ENCODE results near the gene GALR2.

DNA sequence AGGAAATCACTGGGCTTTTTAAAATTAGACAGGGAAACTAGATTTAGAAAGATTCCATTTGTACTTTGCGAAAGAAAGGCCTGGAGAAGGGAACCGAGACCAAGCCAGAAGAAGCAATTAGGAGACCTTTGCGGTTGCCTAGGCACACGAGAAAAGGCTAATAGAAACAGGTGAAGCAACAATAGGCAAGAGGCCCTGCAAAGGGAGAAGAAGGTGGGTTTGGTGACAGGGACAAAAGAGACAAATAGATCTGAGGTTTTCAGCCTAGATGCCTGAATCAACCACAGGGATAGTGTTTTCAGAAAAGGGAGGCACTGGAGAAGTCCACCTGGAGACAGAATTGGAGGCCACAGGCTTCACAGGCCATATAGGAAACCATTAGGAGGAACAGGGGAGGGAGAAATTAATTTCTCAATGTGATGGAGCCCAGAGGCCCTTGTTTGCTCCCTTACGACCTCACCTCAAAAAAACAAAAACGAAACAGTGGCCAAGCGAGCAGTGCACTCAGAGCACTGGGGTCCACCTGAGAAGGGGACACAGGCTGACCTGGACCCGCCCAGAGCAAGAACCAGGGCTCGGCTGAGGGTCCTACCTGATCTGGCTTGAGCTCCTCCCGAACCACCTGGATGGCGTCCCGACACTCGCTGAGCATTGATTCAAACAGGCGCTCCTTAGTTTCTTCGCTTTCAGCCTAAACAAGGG lies 24.6 kb upstream of the GALR2 start:
- TF ChIP-seq, protein P1, sequence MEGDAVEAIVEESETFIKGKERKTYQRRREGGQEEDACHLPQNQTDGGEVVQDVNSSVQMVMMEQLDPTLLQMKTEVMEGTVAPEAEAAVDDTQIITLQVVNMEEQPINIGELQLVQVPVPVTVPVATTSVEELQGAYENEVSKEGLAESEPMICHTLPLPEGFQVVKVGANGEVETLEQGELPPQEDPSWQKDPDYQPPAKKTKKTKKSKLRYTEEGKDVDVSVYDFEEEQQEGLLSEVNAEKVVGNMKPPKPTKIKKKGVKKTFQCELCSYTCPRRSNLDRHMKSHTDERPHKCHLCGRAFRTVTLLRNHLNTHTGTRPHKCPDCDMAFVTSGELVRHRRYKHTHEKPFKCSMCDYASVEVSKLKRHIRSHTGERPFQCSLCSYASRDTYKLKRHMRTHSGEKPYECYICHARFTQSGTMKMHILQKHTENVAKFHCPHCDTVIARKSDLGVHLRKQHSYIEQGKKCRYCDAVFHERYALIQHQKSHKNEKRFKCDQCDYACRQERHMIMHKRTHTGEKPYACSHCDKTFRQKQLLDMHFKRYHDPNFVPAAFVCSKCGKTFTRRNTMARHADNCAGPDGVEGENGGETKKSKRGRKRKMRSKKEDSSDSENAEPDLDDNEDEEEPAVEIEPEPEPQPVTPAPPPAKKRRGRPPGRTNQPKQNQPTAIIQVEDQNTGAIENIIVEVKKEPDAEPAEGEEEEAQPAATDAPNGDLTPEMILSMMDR (IDR thresholded peaks at IDR 0.05): no peak
- TF ChIP-seq POLR2A (IDR thresholded peaks at IDR 0.05): no peak

Data from uterus (tissue), 2 donors.